22Rv1 (cell line): Measurements from ENCODE around the gene KATNB1.

ENCODE experiments used
- H3K27ac ChIP-seq: fragments of 450-650 bp; 2 replicates; pipeline ENCODE4 v1.5.1; 2017
- CTCF ChIP-seq: fragments of 450-650 bp; IDR thresholded peaks from 2 replicates; pipeline ENCODE4 v1.5.1; 2017; ENCODE audit warnings: mild to moderate bottlenecking
- ZFX ChIP-seq: fragments of 450-650 bp; IDR thresholded peaks from 2 replicates; pipeline ENCODE4 v1.6.1; 2017; ENCODE audit warnings: antibody characterized with exemption, borderline replicate concordance

The KATNB1 gene

GRCh38 chr16:57696240-57696639 is 39.3 kb upstream of the KATNB1 start:
- no peak overlapping the region for H3K27ac ChIP-seq
- TF ChIP-seq CTCF: no peak

DNA sequence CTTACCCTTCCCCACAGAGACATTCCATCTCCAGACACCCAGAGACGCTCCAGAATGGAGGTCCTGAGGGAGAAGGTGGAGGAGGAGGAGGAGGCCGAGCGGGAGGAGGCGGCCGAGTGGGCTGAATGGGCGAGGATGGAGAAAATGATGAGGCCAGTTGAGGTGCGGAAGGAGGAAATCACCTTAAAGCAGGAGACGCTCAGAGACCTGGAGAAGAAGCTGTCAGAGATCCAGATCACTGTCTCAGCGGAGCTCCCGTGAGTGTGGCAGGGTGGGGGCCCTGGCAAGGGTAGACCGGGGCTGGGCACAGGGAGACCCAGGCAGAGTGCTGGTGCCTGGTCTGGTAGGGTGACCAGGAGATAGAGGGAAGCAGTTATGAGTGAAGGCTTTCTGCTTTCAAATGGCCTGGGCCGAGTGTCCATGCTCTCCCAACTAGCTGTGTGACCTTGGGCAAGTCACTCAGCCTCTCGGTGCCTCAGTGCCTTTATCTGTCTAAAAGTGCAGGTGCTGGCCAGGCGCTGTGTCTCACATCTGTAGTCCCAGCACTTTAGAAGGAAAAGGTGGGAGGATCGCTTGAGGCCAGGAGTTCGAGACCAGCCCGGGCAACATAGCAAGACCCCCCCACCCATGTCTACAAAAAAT is 37.6 kb upstream of the KATNB1 start:
- TF ChIP-seq ZFX: no peak
- no peak for TF ChIP-seq CTCF
- no peak overlapping the region for H3K27ac ChIP-seq

- no peak for TF ChIP-seq ZFX
- TF ChIP-seq CTCF: no peak
- H3K27ac ChIP-seq: no peak overlapping the region
Measured at GRCh38 chr16:57698812-57699405, 36.7 kb upstream of the KATNB1 start.

GRCh38 chr16:57699481-57699880 is 36.1 kb upstream of the KATNB1 start:
- H3K27ac ChIP-seq: no peak overlapping the region
- TF ChIP-seq CTCF: no peak
- no peak for TF ChIP-seq ZFX

DNA sequence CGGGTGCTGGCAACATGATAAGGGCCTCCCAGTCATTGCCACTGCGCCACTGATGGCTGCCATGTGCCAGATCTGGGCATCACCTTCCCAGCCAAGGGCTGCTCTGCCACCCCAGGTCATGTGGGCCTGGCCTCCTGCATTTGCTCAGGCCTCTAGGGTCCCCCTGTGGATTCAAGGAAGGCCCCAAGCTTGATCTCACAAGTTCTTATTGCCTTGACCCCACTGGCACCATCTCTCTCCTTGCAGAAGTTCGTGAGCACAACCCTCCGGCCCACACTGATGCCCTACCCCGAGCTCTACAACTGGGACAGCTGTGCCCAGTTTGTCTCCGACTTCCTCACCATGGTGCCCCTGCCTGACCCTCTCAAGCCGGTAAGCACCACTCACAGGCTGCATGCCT is 35.7 kb upstream of the KATNB1 start:
- TF ChIP-seq CTCF (no peak), ZFX (no peak)
- no peak overlapping the region for H3K27ac ChIP-seq

DNA sequence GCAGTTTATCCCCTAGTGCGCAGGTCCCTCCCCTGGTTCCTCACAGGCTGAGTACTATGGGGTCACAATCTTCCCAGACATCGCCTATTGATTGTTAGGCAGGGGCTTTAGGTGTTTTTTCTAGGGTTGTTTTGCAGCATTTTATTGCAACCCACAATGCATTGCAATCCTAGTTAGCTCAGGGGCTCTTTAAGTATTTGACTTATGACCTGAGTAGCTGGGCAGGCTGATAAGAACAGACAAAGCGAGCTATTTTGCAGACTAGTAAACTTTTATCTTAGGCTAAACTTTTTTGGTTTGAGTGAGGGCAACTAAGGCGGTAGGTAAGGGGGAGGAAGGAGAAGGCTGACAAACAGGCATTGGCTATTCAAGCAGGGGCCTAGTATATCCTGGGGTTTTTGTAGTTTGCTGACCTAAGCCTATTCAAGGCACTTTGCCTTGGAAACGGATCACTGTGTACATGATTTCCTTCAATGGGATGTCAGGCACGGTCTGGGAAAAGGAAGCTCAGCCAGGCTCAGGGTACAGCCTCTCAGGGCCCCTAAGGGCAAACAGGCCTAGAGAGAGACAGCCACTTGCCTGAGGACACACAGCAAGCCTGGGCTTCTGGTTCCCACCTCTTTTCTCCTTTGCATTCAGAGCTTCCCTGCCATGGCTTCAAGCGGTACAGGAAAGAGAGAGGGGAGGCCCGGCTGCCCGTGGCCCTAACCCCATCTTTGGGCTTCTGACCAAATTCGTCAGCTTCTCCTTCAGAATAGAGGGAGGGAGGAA is 34.6 kb upstream of the KATNB1 start:
- TF ChIP-seq CTCF (no peak), ZFX (no peak)
- H3K27ac ChIP-seq: no peak overlapping the region
